ENCODE measurements around the gene UGT3A2. TPM values are rescaled to one million over a fixed set of nuclear protein-coding genes. Genes with fewer than 3 reads are reported as not detected.
A peak's percentile ranks its signal among the peaks of the same experiment; 100 is the strongest.

The UGT3A2 gene
- total RNA-seq, 2 donors from 2014 or later = not detected

GRCh38 chr5:36096486-36096885 lies 29.8 kb upstream of the UGT3A2 start:
- intact Hi-C loops (cut with DNase I) = no loop called here
- Histone ChIP-seq H3K27ac (no peak overlapping the region), H3K4me1 (no peaks in the 10 kb centered on the region), H3K9ac (ENCODE audit: low read depth in 2 of 2, low read length in 2 of 2) (no peak overlapping the region), H3K4me3 (no peak overlapping the region), H3K36me3 (no peaks in the 10 kb centered on the region), H3K9me3 (no peaks in the 10 kb centered on the region), H3K27me3 (no peaks in the 10 kb centered on the region)
- DNase-seq = no peak
- no peak for TF ChIP-seq CTCF (IDR thresholded peaks at IDR 0.05)

GRCh38 chr5:36089989-36090388 lies 23.3 kb upstream of the UGT3A2 start:
- DNase-seq = no peak

GRCh38 chr5:36079200-36079781 lies 12.6 kb upstream of the UGT3A2 start:
- no peak overlapping the region for H3K27ac ChIP-seq
- intact Hi-C loops (cut with DNase I) = no loop called here
- no peaks in the 10 kb centered on the region for H3K36me3 ChIP-seq
- H3K27me3 ChIP-seq = peaks cover 3% of the 10 kb centered on the region
- TF ChIP-seq CTCF (IDR thresholded peaks at IDR 0.05) = peak; percentile 46
- H3K4me1 ChIP-seq = no peaks in the 10 kb centered on the region
- H3K4me3 ChIP-seq = no peak overlapping the region
- DNase-seq = peak; percentile 28
- no peak overlapping the region for H3K9ac ChIP-seq (ENCODE audit: low read depth in 2 of 2, low read length in 2 of 2)
- H3K9me3 ChIP-seq = no peaks in the 10 kb centered on the region

More at GRCh38 chr5:36089989-36090388, 23.3 kb upstream of the UGT3A2 start:
- H3K9me3 ChIP-seq = no peaks in the 10 kb centered on the region
- no peaks in the 10 kb centered on the region for H3K36me3 ChIP-seq
- intact Hi-C loops (cut with DNase I) = no loop called here
- no peak overlapping the region for H3K4me3 ChIP-seq
- H3K27me3 ChIP-seq = no peaks in the 10 kb centered on the region
- no peak overlapping the region for H3K9ac ChIP-seq (ENCODE audit: low read depth in 2 of 2, low read length in 2 of 2)
- no peak for TF ChIP-seq CTCF (IDR thresholded peaks at IDR 0.05)
- no peaks in the 10 kb centered on the region for H3K4me1 ChIP-seq
- H3K27ac ChIP-seq = no peak overlapping the region

- no peaks in the 10 kb centered on the region for H3K4me1 ChIP-seq
- no peak overlapping the region for H3K9ac ChIP-seq (ENCODE audit: low read depth in 2 of 2, low read length in 2 of 2)
- H3K27me3 ChIP-seq = peaks cover 3% of the 10 kb centered on the region
- H3K9me3 ChIP-seq = no peaks in the 10 kb centered on the region
- intact Hi-C loops (cut with DNase I) = no loop called here
- no peak overlapping the region for H3K27ac ChIP-seq
- H3K36me3 ChIP-seq = no peaks in the 10 kb centered on the region
- no peak for DNase-seq
- no peak overlapping the region for H3K4me3 ChIP-seq
- no peak for TF ChIP-seq CTCF (IDR thresholded peaks at IDR 0.05)
Observed at GRCh38 chr5:36078430-36078829, 11.7 kb upstream of the UGT3A2 start.

- DNase-seq = no peak
- intact Hi-C loops (cut with DNase I) = no loop called here
- no peaks in the 10 kb centered on the region for H3K4me1 ChIP-seq
- no peak for TF ChIP-seq CTCF (IDR thresholded peaks at IDR 0.05)
- H3K4me3 ChIP-seq = no peak overlapping the region
- H3K9ac ChIP-seq (ENCODE audit: low read depth in 2 of 2, low read length in 2 of 2) = no peak overlapping the region
- H3K9me3 ChIP-seq = no peaks in the 10 kb centered on the region
- no peaks in the 10 kb centered on the region for H3K27me3 ChIP-seq
- no peaks in the 10 kb centered on the region for H3K36me3 ChIP-seq
- no peak overlapping the region for H3K27ac ChIP-seq
Observed at GRCh38 chr5:36073595-36074216, 7.0 kb upstream of the UGT3A2 start.

Data from colonic mucosa (tissue), 4 donors.